GM12878 (cell line): ENCODE measurements around the gene SIK3. TPM values are rescaled to one million over a fixed set of nuclear protein-coding genes. Genes with fewer than 3 reads are reported as not detected.

Experiments used
- CREB1 ChIP-seq: IDR thresholded peaks from 2 replicates; pipeline ENCODE4 v1.6.1; 2012; ENCODE audit warnings: low read depth, mild to moderate bottlenecking, inconsistent platforms
- EP300 ChIP-seq, 2 experiments: fragments of 150-350 bp in 1 of 2; IDR thresholded peaks; 2 replicates each; pipeline ENCODE4 v1.6.1; 2011 to 2012; ENCODE audit warnings: low read depth in 2 of 2, low read length in 2 of 2, borderline replicate concordance in 1 of 2, improper control_type of control experiment in 1 of 2, inconsistent platforms in 1 of 2; ENCODE audit not compliant: control insufficient read depth in 1 of 2
- MLLT1 ChIP-seq: fragments of 450-650 bp; IDR thresholded peaks from 2 replicates; pipeline ENCODE4 v1.6.1; 2016; ENCODE audit warnings: mild to moderate bottlenecking
- NBN ChIP-seq: fragments of 450-650 bp; IDR thresholded peaks from 2 replicates; pipeline ENCODE4 v1.6.1; 2016
- NKRF ChIP-seq: fragments of 450-650 bp; conservative IDR thresholded peaks from 2 replicates; pipeline ENCODE4 v1.6.1; 2017; ENCODE audit warnings: mild to moderate bottlenecking, moderate library complexity
- NR2C1 ChIP-seq: fragments of 450-650 bp; IDR thresholded peaks from 2 replicates; pipeline ENCODE4 v1.6.1; 2017; ENCODE audit warnings: antibody characterized with exemption, mild to moderate bottlenecking, moderate library complexity
- NR2C2 ChIP-seq: IDR thresholded peaks from 2 replicates; pipeline ENCODE4 v1.6.1; 2011; ENCODE audit warnings: borderline replicate concordance, low read depth; ENCODE audit not compliant: control insufficient read depth, insufficient read length
- PML ChIP-seq: IDR thresholded peaks from 2 replicates; pipeline ENCODE4 v1.6.1; 2012; ENCODE audit warnings: low read length, inconsistent platforms
- POU2F2 ChIP-seq: IDR thresholded peaks from 3 replicates; pipeline ENCODE4 v1.6.1; 2011; ENCODE audit warnings: low read depth, mild to moderate bottlenecking, low read length, borderline replicate concordance
- RELB ChIP-seq: fragments of 450-650 bp; IDR thresholded peaks from 2 replicates; pipeline ENCODE4 v1.6.1; 2017; ENCODE audit warnings: low read depth, mild to moderate bottlenecking, moderate library complexity
- SPI1 ChIP-seq: IDR thresholded peaks from 2 replicates; pipeline ENCODE4 v1.6.1; 2011; ENCODE audit warnings: low read depth, mild to moderate bottlenecking, low read length, moderate library complexity, borderline replicate concordance; ENCODE audit not compliant: insufficient read depth
- STAT1 ChIP-seq: fragments of 450-650 bp; conservative IDR thresholded peaks from 2 replicates; pipeline ENCODE4 v1.6.1; 2014; ENCODE audit warnings: antibody characterized with exemption, mild to moderate bottlenecking
- STAT3 ChIP-seq: IDR thresholded peaks from 2 replicates; pipeline ENCODE4 v1.6.1; 2011; ENCODE audit warnings: low read depth, low read length, improper control_type of control experiment
- TCF3 ChIP-seq: IDR thresholded peaks from 2 replicates; pipeline ENCODE4 v1.6.1; 2012; ENCODE audit warnings: low read depth, mild to moderate bottlenecking, low read length, borderline replicate concordance; ENCODE audit not compliant: insufficient read depth
- YBX1 ChIP-seq: fragments of 450-650 bp; IDR thresholded peaks from 2 replicates; pipeline ENCODE4 v1.6.1; 2016; ENCODE audit warnings: antibody characterized with exemption
- ZBTB4 ChIP-seq: fragments of 450-650 bp; formaldehyde crosslinking; IDR thresholded peaks from 2 replicates; pipeline ENCODE4 v1.4.0; 2022; ENCODE audit warnings: mild to moderate bottlenecking, moderate library complexity
- polyA plus RNA-seq, 11 experiments: library from polyadenylated mRNA; depleted of rRNA in 4 of 11; unstranded in 6 of 11; stranded (reverse) in 5 of 11; fragments of >200 nt; fragmentation: Nextera tagmentation in 4 of 11; fragmentation: Illumina TruSeq in 1 of 11; extraction: Ambion mirVana in 4 of 11; extraction: Trizol in 1 of 11; gene quantifications; 1 replicate in 1 of 11; 2 replicates in 10 of 11; pipeline versions ENCODE4 v1.2.1 to v1.2.3, GENCODE V29; 2011 to 2016; ENCODE audit warnings: inconsistent platforms in 2 of 11, missing spikeins in 2 of 11, low read depth in 1 of 11
- total RNA-seq, 4 experiments: library from RNA; depleted of rRNA in 3 of 4; stranded (reverse); fragments of >200 nt in 3 of 4; fragmentation: Illumina TruSeq in 1 of 4; extraction: Trizol in 1 of 4; gene quantifications; 2 replicates each; pipeline versions ENCODE4 v1.2.1 to v1.2.3, GENCODE V29; 2013 to 2021

The SIK3 gene
- total and polyA plus RNA-seq, 10 of the 15 experiments (the other 5 are each of a cell fraction or from before 2014, with no cell fraction given): 2.5 to 31.9 (median 11.1) TPM

- TF ChIP-seq ZBTB4 (no peak), SPI1 (peak; percentile 53; the same call in 1 of the 2 replicates), NR2C1 (no peak), MLLT1 (0 out of 2 replicates have a peak, but pooled peaks have one; percentile 33), NKRF (no peak), NBN (peak; percentile 61; the same call in 1 of the 2 replicates), POU2F2 (no peak), NR2C2 (no peak), EP300 (IDR thresholded peaks at IDR 0.05; ENCODE audit: borderline replicate concordance in 1 of 2, control insufficient read depth in 1 of 2, low read depth in 2 of 2, low read length in 2 of 2) (no peak; a peak in 1 of 4 replicates), STAT1 (0 out of 2 replicates have a peak, but pooled peaks have one; percentile 29), RELB (peak; percentile 59; the same call in 1 of the 2 replicates), CREB1 (no peak), STAT3 (no peak), YBX1 (no peak), TCF3 (no peak), PML (no peak)
These were observed 118.0 kb downstream of the SIK3 start (continued) for GRCh38 chr11:116980136-116980793.
